AG04449 (cell line): ENCODE measurements around the gene HOXD13.

Experiments used
- CTCF ChIA-PET: fragments of 350-600 bp; formaldehyde crosslinking; extraction: SDS; loops from one replicate; lab custom pipeline; 2021; ENCODE audit warnings: antibody characterized with exemption; lab: Yijun Ruan, JAX
- POLR2A ChIA-PET: fragments of 400-600, 350-600 bp; formaldehyde crosslinking; extraction: SDS; loops from one replicate; lab custom pipeline; 2020; ENCODE audit warnings: antibody characterized with exemption, inconsistent platforms; lab: Yijun Ruan, JAX
- DNase-seq: peaks from one replicate; pipeline ENCODE4 v3.0.0-alpha.2; 2010; ENCODE audit warnings: low read depth, low spot score
- H3K4me3 ChIP-seq: 2 replicates; pipeline ENCODE4 v1.5.1; 2011; ENCODE audit warnings: low read depth, mild to moderate bottlenecking, control low read depth, low read length
- CTCF ChIP-seq: IDR thresholded peaks from one replicate; pipeline ENCODE4 v1.5.1; 2011; ENCODE audit warnings: mild to moderate bottlenecking, moderate library complexity, low read length, control low read depth, inconsistent platforms; ENCODE audit not compliant: insufficient read depth; ENCODE audit errors: missing control alignments

Gene HOXD13

GRCh38 chr2:176128982-176129796, 36.7 kb downstream of the HOXD13 start, which contains the start of gene HOXD8:
HOXD8 (plus strand) TSS chr2:176129705; CDS start chr2:176130367, 662 bp downstream.
- ChIA-PET POLR2A (interaction anchor here (0.5 to 1.0 kb wide), 2 partner anchors 505 to 553 kb away, joined by 3 to 5 read pairs; no protein-coding TSS in a partner anchor), CTCF (interaction anchor here (3.0 to 30.2 kb wide), 8 partner anchors 10 to 1019 kb away, joined by 14 to 1421 read pairs (median 100); partner anchors contain the start of gene HOXD10)
- peak; percentile 49 for DNase-seq
- TF ChIP-seq CTCF: no peak
- peak within 1 kb of the TSS; percentile 62 for H3K4me3 ChIP-seq

GRCh38 chr2:176129813-176130146, 37.3 kb downstream of the HOXD13 start:
- peak overlapping the region; percentile 62 for H3K4me3 ChIP-seq
- TF ChIP-seq CTCF: no peak
- DNase-seq: no peak
- ChIA-PET POLR2A (interaction anchor here (0.5 to 1.4 kb wide), 3 partner anchors 504 to 552 kb away, joined by 3 to 5 read pairs (median 5); no protein-coding TSS in a partner anchor), CTCF (interaction anchor here (1.2 to 30.2 kb wide), 8 partner anchors 10 to 1019 kb away, joined by 3 to 1421 read pairs (median 100); no protein-coding TSS in a partner anchor)

GRCh38 chr2:176130147-176130956, 37.8 kb downstream of the HOXD13 start:
- TF ChIP-seq CTCF: no peak
- CTCF ChIA-PET: interaction anchor here (0.6 to 30.2 kb wide), 12 partner anchors 9 to 1031 kb away, joined by 3 to 1421 read pairs (median 6); no protein-coding TSS in a partner anchor
- no peak for DNase-seq
- POLR2A ChIA-PET: interaction anchor here (0.5 to 1.4 kb wide), 5 partner anchors 9 to 507 kb away, joined by 3 to 7 read pairs (median 5); no protein-coding TSS in a partner anchor
- peak overlapping the region; percentile 62 for H3K4me3 ChIP-seq

- DNase-seq: no peak
- ChIA-PET CTCF (interaction anchor here (0.6 to 30.2 kb wide), 16 partner anchors 8 to 1030 kb away, joined by 3 to 1421 read pairs (median 4); no protein-coding TSS in a partner anchor), POLR2A (interaction anchor here (0.6 to 1.4 kb wide), 9 partner anchors 8 to 509 kb away, joined by 3 to 7 read pairs (median 3); partner anchors contain the start of gene HOXD1)
- no peak for TF ChIP-seq CTCF
- peak overlapping the region; percentile 62 for H3K4me3 ChIP-seq
These were observed 38.7 kb downstream of the HOXD13 start for GRCh38 chr2:176130957-176131847.

- no peak for TF ChIP-seq CTCF
- DNase-seq: no peak
- H3K4me3 ChIP-seq: peak overlapping the region; percentile 62
- POLR2A ChIA-PET: interaction anchor here (0.6 to 1.1 kb wide), 2 partner anchors 8 to 508 kb away, joined by 3 read pairs; no protein-coding TSS in a partner anchor
- CTCF ChIA-PET: interaction anchor here (0.9 to 30.2 kb wide), 12 partner anchors 8 to 1017 kb away, joined by 3 to 1421 read pairs (median 6); no protein-coding TSS in a partner anchor
These were observed 39.3 kb downstream of the HOXD13 start for GRCh38 chr2:176131848-176132158.
